D721Med (cell line): ENCODE results near the gene PNPO.

Source experiments
- DNase-seq: peaks from one replicate; pipeline ENCODE4 v3.0.0; 2011; ENCODE audit warnings: low spot score; ENCODE audit not compliant: insufficient read length
- FAIRE-seq: peaks from 2 replicates; lab custom pipeline; 2011; peaks lifted over from hg19 to GRCh38; lab: Jason Lieb, UNC
- CTCF ChIP-seq: IDR thresholded peaks from 2 replicates; pipeline ENCODE4 v1.5.1; 2012; ENCODE audit warnings: mild to moderate bottlenecking, control low read depth; ENCODE audit not compliant: insufficient read depth; ENCODE audit errors: missing control alignments

PNPO gene

GRCh38 chr17:47898241-47898640 lies 43.1 kb upstream of the PNPO start:
- no peak for TF ChIP-seq CTCF
- DNase-seq (no peak), FAIRE-seq (no peak)

GRCh38 chr17:47899643-47900042 lies 41.7 kb upstream of the PNPO start:
- no peak for FAIRE-seq

GRCh38 chr17:47901423-47901822 lies 39.9 kb upstream of the PNPO start:
- no peak for TF ChIP-seq CTCF
- no peak for FAIRE-seq
- no peak for DNase-seq

More at GRCh38 chr17:47899643-47900042, 41.7 kb upstream of the PNPO start:
- TF ChIP-seq CTCF = no peak
- DNase-seq = no peak

GRCh38 chr17:47902039-47902744 lies 39.2 kb upstream of the PNPO start:
- TF ChIP-seq CTCF = no peak
- DNase-seq (no peak), FAIRE-seq (no peak)

- DNase-seq (no peak), FAIRE-seq (no peak)
- no peak for TF ChIP-seq CTCF
Observed at GRCh38 chr17:47905221-47905733, 36.1 kb upstream of the PNPO start.

- no peak for DNase-seq
- no peak for TF ChIP-seq CTCF
- no peak for FAIRE-seq
Observed at GRCh38 chr17:47906443-47906842, 34.9 kb upstream of the PNPO start.

GRCh38 chr17:47907932-47908562 lies 33.3 kb upstream of the PNPO start:
- TF ChIP-seq CTCF = no peak
- no peak for FAIRE-seq
- DNase-seq = no peak
